HEK293 (cell line): ENCODE measurements around the gene TMEM184C.

ENCODE experiments used
- CTCF ChIA-PET: fragments of 350-600 bp; formaldehyde crosslinking; extraction: SDS; loops from one replicate; lab custom pipeline; 2021; ENCODE audit warnings: antibody characterized with exemption; lab: Yijun Ruan, JAX
- POLR2A ChIA-PET: fragments of 300-600 bp; formaldehyde crosslinking; extraction: SDS; loops from one replicate; lab custom pipeline; 2020; ENCODE audit warnings: antibody characterized with exemption, inconsistent platforms; lab: Yijun Ruan, JAX
- H3K27ac ChIP-seq: fragments of 200-500 bp; sonication (Bioruptor generic); 2 replicates; pipeline ENCODE4 v1.5.1; 2014; ENCODE audit warnings: low read depth, low read length, control low read depth, inconsistent platforms; ENCODE audit errors: extremely low read depth
- H3K36me3 ChIP-seq, 2 experiments: fragments of 200-500 bp in 1 of 2; sonication (Bioruptor generic) in 1 of 2; 1 replicate in 1 of 2; 2 replicates in 1 of 2; pipeline ENCODE4 v1.5.1; 2014 to 2017; ENCODE audit warnings: inconsistent platforms in 2 of 2, low read length in 2 of 2; ENCODE audit not compliant: control insufficient read depth in 2 of 2, insufficient read depth in 1 of 2
- H3K4me1 ChIP-seq: fragments of 200-500 bp; sonication (Bioruptor generic); 2 replicates; pipeline ENCODE4 v1.5.1; 2014; ENCODE audit warnings: mild to moderate bottlenecking, low read length, inconsistent platforms; ENCODE audit not compliant: control insufficient read depth, insufficient read depth
- H3K4me3 ChIP-seq: 2 replicates; pipeline ENCODE4 v1.5.1; 2011; ENCODE audit warnings: low read depth, mild to moderate bottlenecking, control low read depth, low read length, moderate library complexity
- H3K9me3 ChIP-seq: fragments of 200-500 bp; sonication (Bioruptor generic); 2 replicates; pipeline ENCODE4 v1.5.1; 2014; ENCODE audit warnings: low read depth, low read length, inconsistent platforms; ENCODE audit not compliant: control insufficient read depth, insufficient read depth
- GLIS2 ChIP-seq: fragments of 450-650 bp; formaldehyde crosslinking; IDR thresholded peaks from 2 replicates; pipeline ENCODE4 v1.5.1; 2016; ENCODE audit warnings: missing biosample characterization, missing genetic modification characterization
- PATZ1 ChIP-seq: fragments of 450-650 bp; formaldehyde crosslinking; IDR thresholded peaks from 2 replicates; pipeline ENCODE4 v1.5.1; 2016; ENCODE audit warnings: missing biosample characterization, missing genetic modification characterization
- PRDM2 ChIP-seq: fragments of 450-650 bp; formaldehyde crosslinking; IDR thresholded peaks from 2 replicates; pipeline ENCODE4 v1.5.1; 2016; ENCODE audit warnings: missing biosample characterization, missing genetic modification characterization, borderline replicate concordance
- PRDM6 ChIP-seq: fragments of 450-650 bp; formaldehyde crosslinking; IDR thresholded peaks from 2 replicates; pipeline ENCODE4 v1.5.1; 2017; ENCODE audit warnings: missing biosample characterization, missing genetic modification characterization
- ZNF514 ChIP-seq: fragments of 450-650 bp; formaldehyde crosslinking; IDR thresholded peaks from 2 replicates; pipeline ENCODE4 v1.5.1; 2016; ENCODE audit warnings: missing biosample characterization, missing genetic modification characterization
- ZNF660 ChIP-seq: fragments of 450-650 bp; IDR thresholded peaks from 2 replicates; pipeline ENCODE4 v1.5.1; 2018; ENCODE audit warnings: missing biosample characterization, mild to moderate bottlenecking, missing genetic modification characterization
- ZNF664 ChIP-seq: fragments of 450-650 bp; formaldehyde crosslinking; IDR thresholded peaks from 2 replicates; pipeline ENCODE4 v1.5.1; 2016; ENCODE audit warnings: missing biosample characterization, missing genetic modification characterization
- ZSCAN16 ChIP-seq: fragments of 450-650 bp; formaldehyde crosslinking; IDR thresholded peaks from 2 replicates; pipeline ENCODE4 v1.5.1; 2016; ENCODE audit warnings: missing biosample characterization, missing genetic modification characterization

TMEM184C gene

GRCh38 chr4:147587041-147587440 lies 30.2 kb upstream of the TMEM184C start:
- H3K4me3 ChIP-seq = no peak overlapping the region
- POLR2A ChIA-PET = no interaction called here
- no peaks in the 10 kb centered on the region for H3K36me3 ChIP-seq

More at GRCh38 chr4:147587041-147587440, 30.2 kb upstream of the TMEM184C start:
- TF ChIP-seq ZNF664 (tag by site-specific recombination) = no peak
- TF ChIP-seq PATZ1 (tag by site-specific recombination) = no peak
- TF ChIP-seq GLIS2 (tag by site-specific recombination) = no peak
- TF ChIP-seq ZNF514 = no peak
- no peak for TF ChIP-seq PRDM6 (tag by site-specific recombination)
- no peak for TF ChIP-seq ZSCAN16 (tag by site-specific recombination)
- TF ChIP-seq PRDM2 (tag by site-specific recombination) = no peak
- no peak for TF ChIP-seq ZNF660 (tag by site-specific recombination)
- no peak overlapping the region for H3K27ac ChIP-seq
- CTCF ChIA-PET = interaction anchor here (0.7 to 4.0 kb wide), 5 partner anchors 10 to 568 kb away, joined by 3 to 23 read pairs (median 5); no protein-coding TSS in a partner anchor
- no peaks in the 10 kb centered on the region for H3K4me1 ChIP-seq
- no peaks in the 10 kb centered on the region for H3K9me3 ChIP-seq
